HG03457 (cell line): ENCODE results near the gene SDS.

Source experiments
- ATAC-seq: cut with Tn5 transposase; IDR thresholded peaks from one replicate; pipeline ENCODE4 v1.9.1; 2021; ENCODE audit warnings: moderate number of reproducible peaks; ENCODE audit not compliant: unreplicated experiment

SDS gene

DNA sequence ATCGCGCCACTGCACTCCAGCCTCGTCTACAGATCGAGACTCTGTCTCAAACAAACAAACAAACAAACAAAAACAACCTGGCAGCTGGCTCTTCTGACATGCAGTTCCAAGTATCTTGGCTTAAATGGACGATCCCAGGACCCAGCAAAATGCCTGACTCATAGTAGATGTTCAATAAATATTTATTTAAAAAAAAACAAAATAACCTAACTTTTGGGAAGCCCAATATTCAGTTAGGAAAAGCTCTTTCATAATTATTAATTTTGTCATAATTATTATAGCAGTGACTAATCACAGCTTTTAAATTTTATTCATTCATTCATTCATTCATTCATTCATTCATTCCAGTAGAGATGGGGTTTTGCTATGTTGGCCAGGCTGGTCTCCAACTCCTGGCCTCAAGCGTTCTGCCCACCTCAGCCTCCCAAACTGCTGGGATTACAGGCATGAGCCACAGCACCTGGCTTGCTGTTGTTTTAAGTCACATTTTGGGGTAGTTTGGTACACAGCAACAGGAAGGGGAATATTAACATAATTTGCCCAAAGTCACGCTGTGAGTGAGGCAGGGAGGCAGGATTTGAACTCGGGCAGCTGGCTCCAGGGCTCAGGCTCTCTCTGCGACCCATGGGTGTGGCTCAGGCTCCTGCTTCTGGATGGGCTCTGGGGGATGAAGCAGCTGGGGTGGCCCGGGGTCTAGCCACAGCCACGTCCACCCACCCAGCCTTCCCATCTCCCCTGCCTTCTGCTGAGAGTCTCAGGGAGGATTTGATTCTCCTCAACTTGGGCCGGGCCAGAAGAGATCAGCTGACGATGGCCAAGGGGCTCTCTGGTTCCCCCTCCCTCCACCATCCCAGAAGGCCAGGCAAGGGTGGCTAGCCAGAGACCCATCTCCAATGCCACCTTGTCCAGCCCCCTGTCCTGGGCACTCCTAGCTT is 2.4 kb downstream of the SDS start:
- ATAC-seq, result no peak

DNA sequence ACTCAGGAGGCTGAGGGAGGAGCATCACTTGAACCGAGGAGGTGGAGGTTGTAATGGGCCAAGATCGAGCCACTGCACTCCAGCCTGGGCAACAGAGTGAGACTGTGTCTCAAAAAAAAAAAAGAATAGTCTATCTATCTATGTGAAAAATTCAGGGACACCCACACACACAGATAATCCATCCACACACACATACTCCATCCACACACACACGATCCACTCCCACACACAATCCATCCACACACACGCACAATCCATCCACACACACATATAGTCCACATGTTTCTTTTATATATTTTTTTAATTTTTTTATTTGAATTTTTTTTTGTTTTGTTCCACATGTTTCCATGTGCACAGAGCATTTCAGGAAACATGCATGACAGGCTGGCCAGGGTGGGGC is 3.3 kb downstream of the SDS start:
- no peak for ATAC-seq

DNA sequence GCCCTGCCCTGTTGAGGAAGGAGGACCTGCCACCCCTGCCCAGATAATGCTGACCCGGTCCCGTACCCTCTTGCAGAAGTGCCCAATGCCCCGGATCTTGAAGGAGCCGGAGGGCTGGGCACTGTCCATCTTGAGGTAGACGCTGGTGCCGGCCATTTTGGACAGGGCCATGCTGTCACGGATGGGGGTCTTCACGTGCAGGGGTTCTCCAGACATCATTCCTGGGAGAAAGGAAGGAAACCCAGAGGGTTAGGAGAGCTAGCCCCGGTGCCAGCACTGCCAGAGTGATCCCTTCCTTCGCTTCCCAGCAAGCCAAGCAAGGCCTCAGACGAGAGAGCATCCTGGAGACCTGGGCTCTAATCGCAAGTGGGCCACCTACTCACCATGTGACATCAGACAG is 4.2 kb downstream of the SDS start:
- no peak for ATAC-seq

DNA sequence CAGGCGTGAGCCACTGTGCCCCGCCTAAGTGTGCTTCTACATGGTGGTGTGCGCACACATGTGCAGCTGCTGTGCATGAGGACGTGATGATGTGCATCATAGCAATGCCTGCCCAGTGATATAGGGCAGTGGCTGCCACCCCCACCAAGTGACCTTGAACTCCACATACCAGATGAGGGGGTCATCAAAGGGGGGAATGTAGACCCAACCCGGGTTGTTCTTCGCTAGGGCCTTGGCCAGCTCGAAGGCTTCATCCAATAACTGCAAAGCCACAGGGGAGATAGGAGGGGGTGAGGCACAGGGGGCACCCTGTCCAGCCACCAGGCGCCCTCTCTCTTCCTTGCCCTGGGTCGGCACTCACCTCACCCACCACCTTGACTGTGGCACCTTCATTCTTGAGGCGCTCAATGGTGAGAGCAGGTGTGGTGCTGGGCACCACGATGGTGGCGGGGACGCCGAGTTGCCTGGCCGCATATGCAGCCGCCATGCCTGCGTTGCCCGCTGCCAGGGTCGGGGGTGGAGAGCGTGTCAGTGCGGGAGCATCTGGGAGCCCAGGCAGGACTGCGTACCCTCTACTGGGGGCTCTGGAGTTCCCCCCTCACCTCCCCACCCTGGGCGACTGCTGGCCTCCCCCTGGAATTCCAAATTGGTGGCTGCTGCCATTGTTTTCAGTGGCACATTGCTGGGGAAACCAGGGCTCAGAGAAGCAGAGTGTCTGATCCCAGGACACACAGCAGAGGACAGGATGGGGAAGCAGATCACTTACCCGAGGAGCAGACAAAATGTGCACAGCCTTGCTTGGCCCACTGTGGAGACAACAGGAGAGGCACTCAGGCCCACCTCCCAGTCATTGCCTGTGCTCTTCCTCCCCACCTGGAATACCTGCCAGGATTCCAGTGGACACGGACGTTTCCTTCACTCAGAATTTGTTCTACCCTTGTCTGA is 5.1 kb downstream of the SDS start:
- no peak for ATAC-seq

DNA sequence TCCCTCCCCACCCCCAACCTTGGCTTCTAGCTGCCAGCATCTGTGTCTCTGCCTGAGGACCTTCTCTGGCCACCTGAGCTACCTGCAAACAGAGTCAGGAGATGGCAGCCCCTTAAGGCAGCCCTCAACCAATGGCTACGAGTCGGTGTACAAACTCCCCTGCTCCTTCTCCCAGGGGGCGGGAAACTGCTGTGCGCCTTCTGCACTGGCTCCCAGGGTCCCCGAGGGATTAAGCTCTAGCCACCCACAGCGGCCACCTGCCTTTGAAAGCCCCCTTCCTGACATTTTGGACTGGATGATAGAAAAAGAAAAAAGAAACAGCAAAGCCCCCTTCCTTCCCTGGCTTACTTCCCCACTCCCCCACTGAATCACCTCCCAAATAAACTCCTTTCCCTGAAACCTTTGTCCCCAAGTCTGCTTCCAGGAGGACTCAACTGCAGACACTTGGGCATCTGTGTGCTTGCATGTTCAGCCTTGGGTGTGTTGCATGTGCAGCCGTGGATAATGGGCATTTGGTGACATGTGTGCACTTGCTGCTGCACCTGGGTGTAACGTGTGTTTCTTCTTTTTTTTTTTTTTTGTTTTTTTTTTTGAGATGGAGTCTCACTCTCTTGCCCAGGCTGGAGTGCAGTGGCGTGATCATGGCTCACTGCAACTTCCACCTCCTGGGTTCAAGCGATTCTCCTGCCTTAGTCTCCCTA is 6.0 kb downstream of the SDS start:
- no peak for ATAC-seq

DNA sequence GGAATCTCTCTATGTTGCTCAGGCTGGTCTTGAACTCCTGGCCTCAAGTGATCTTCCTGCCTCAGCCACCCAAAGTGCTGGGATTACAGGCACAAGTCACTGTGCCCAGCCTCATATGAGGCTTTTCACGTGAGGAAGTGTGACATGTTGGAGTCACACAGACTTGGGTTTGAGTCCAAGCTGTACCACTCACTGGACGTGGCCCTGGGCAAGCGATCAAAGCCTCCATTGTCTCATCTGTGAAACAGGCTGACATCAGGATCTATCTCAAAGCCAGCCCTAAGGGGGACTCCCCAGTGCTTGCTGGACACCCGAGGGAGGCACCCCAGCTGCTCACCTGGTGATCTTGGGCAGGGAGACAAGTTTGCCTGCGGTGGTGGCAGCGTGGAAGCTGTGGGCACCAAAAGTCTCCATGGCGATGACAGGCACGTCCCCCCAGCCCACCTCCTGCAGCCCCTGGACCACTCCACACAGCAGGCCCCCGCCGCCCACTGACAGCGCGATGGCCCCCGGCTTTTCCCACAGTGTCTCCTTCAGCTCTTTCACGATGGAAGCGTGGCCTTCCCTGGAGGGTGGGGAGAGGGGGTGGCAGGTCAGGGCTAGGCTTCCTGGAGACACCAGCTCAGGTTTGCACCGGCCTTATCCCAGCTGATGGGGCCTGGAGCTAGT is 6.7 kb downstream of the SDS start:
- ATAC-seq, result no peak

DNA sequence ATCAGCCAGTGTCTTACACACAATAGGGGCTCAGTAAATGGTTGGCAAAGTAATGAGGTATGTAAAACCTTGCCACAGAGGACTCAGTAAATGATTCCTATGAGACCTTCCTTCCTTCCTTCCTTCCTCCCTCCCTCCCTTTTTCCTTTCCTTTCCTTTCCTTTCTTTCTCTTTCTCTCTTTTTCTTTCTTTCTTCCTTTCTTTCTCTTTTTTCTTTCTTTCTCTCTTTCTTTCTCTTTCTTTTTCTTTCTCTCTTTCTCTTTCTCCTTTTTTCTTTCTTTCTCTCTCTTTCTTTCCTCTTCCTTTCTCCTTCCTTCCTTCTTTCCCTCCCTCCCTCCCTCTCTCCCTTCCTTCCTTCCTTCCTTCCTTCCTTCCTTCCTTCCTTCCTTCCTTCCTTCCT is 7.5 kb downstream of the SDS start:
- ATAC-seq, result no peak

DNA sequence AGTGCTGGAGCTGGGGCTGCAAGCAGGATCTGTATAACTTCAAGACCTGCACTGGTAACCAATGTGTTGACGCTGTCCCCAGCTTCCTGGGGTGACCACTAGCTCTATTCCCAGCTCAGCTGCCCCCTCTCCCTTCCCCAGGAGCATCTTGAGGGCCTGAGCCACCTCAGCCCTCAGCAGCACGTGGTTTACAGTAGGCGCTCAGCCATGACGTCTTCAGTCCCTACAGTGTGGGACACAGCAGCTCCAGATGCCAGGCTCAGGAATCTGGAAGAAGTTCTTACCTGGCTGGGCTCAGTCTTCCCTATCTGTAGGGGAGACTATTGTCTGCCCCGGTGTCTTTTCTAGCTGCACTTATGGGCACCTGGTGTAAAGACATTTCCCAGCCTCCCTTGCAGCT is 8.6 kb downstream of the SDS start:
- no peak for ATAC-seq

DNA sequence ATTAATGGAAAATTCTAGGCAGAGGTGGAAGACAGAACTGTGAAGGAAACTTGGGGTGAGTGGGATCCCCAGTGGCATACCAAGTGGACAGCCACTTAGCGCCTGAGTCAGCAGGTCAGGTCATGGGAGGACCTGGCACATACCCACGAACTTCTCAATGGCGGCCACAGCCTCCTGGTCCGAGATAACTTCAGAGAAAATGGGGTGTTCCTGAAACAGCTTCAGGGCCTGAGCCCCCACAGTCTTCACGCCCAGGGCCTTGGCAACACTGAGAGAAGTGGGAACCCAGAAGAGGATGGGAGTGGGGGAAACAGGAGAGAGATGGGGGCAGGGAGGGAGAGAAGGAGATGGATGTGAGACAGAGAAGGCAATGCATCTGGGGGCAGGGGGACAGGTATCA is 9.9 kb downstream of the SDS start:
- no peak for ATAC-seq

DNA sequence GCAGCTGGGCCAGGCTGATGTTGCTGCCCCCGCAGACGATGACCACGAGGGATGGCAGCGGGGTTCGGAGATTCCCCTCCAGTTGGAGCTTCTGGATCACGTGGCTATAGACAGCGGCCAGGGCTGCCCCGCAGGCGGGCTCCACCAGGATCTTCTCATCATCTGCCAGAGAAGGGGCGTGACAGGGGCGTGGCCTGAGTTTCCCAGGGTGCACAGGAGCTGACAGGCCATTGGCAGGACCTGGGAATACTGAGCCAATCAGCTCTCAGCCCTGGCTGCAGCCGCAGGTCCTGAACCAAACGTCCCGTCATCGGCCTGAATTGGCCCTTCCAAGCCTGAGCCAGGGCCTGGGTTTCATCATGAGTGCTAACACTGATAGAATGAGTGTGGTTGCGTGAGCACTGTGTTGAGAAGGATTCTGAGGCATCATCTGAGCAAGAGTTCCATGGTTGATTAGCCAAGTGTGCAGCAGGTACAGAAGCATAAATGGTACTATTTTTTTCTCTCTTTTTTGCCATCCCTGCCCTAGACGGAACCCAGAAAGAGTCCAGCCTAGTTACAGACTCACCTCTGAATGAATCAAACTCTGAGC is 10.6 kb downstream of the SDS start:
- ATAC-seq, result no peak

DNA sequence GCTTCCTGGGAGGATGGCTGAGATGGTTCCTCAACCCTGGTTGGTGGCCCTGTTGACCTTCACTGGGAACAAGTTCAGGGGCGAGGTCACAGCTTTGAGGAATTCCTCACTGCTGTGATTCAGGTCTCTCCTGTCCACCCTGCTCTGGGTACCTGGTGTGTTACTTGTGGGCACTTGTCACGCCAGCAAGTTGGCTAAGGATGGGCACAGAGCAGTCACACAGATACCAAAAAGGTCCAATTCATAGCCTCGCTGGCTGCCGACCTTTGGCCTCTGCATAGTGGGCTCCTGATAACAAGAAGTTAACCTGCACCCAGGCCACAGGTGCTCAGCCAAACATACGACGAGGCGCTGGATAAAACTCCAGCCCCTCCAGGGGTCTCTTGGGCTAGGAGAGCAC is 11.2 kb downstream of the SDS start:
- no peak for ATAC-seq

DNA sequence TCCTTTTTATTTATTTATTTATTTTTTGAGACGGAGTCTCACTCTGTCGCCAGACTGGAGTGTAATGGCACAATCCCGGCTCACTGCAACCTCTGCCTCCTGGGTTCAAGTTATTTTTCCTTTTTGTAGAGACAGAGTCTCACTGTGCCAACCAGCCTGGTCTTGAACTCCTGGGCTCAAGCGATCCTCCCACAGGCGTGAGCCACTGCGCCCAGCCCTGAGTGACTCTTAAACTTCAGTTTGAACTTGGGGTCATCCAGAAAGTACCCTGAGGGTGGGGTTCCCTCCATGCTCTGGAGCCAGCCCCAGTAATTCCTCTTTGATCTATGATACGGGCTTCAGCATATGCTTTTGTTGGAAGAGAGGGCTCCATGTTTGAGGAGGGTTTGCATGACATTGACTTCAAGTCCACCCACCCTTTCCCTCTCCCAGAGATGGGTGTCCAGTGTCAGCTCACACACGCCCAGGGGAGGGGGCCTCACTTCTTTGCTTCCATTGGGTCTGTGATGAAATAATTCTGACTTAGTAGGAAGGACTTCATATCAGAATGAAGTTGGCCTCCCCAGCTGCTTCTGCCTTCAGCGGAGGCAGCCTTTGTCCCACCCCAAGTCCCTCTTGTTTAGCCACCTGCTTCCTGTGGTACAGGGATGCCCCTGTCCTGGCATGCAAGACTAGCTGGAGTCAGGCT is 11.9 kb downstream of the SDS start:
- no peak for ATAC-seq

DNA sequence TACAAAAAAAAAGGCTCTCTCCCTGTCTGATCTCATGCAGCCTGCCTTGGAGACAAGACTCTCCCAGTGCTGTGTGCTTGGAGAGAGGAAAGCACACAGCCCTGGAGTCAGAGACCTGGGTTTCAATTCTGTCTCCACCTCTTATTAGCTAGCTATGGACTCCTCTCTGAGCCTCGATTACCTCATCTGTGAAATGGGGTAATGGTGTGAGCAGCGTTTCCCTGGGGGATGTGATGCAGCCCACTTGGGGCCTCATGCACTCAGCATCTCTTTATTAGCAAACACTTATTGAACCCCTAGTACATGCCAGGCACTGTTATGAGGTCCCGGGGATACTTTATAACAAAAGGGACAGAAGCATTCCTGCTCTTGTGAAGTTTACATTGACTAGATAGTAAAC is 12.5 kb downstream of the SDS start:
- ATAC-seq, result no peak

DNA sequence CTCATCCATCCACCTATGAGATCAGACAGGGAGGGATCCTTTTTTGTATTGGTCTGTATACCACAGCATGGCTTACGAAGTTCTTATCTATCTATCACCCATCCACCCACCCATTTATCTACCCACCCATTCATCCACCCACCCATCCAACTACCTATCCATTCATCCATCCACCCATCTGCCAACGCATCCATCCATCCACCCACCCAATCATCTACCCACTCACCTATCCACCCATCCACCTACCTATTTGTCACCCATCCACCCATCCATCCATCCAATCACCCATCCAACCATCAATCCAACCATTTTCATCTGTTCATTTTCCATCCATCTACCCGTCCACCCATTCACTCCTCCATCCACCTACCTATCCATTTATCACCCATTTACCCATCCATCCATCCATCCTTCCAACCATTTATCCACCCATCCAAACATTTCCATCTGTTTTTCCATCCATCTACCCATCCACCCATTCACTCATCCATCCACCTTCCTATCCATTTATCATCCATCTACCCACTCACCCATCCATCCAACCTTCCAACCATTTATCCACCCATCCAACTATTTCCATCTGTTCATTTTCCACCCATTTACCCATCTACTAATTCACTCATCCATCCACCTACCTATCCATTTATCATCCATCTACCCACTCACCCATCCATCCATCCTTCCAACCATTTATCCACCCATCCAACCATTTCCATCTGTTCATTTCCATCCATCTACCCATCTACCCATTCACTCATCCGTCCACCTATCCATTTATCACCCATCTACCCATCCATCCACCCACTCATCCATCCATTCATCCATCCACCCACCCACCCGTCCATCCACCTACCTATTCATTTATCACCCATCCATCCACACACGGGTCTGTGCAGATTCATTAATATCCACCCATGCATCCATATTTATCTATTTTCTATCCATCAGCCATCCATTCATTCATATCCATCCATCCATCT is 13.3 kb downstream of the SDS start:
- ATAC-seq, result no peak

DNA sequence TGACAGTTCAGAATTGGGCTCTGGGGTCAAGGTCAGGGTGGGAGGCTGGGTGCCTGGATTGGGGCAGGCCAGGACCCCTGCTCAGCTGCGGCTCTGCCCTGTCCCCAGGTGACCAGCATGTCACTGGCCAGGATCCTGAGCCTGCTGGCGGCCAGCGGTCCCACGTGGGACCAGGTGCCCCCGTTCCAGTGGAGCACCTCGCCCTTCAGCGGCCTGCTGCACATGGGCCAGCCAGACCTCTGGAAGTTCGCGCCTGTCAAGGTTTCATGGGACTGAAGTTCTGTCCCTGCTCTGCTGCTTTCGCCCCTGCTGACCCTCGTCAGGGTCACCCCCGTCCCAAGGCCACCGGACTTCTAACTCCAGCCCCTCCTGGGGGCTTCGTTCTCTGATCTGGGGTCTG is 15.3 kb downstream of the SDS start:
- no peak for ATAC-seq

DNA sequence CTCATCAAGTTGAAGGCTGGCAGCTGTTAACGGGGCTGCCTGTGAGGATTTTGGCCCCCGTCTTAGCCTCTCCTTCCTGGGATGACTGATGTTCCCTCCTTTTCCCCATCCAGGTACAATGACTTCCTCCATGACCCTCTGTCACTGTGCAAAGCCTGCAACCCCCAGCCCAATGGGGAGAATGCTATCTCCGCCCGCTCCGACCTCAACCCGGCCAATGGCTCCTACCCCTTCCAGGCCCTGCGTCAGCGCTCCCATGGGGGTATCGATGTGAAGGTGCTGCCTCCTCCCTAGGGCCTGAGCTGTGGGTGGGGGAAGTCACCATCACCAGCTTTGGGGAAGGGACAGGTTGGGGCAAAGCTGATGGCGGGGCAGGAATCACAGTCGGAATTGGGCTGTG is 16.1 kb downstream of the SDS start:
- ATAC-seq, result no peak

DNA sequence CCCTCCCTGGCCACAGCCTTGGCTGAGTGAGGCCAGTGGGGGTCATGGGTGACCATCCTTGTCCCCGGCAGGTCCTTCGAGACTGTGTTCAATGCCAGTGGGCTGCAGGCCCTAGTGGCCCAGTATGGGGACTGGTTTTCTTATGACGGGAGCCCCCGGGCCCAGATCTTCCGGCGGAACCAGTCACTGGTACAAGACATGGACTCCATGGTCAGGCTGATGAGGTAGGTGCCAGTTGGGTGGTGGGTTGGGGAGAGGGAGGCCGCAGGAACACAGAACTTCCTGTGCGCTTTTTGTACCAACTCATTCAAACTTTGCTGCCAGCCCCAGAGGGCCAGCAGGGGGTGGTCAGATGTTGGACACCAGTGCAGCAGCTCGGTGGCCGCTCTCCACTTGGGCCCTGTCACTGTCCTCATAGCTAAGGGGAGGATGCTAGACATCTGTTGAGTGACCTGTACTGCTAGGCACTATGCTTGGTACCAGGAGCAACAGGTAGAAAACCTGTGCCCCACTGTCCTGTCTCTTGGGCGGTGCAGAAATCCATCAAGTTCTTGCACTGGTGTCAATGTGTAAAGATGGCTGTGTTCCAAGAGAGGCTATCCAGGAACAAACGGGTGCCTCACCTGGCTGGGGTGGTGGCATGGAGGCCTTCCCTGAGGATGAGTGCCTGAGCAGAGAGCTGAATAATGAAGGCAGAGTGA is 16.7 kb downstream of the SDS start:
- no peak for ATAC-seq

DNA sequence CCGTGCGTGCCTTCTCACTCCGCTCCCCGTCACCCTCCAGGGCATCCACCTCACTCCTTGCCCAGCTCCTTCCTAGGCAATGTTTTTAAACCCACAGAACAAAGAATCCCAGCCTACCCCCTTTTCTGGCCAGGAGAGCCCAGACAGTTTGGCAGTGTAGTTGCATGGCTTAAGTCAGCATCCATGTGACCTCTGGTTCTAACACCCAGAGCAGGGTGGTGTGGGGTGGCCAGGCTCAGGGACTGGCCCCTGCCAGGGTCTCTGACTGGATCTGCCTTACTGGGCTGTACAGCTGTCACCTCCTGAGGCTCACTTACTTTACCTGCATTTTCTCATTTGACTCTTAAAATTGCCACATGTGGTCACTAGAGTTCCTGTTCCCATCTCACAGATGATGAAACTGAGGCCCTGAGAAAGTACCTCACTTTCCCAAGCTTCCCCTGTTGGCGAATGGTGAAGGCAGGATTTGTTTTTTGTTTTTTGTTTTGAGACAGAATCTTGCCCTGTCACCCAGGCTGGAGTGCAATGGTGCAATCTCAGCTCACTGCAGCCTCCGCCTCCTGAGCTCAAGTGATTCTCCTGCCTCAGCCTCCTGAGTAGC is 18.3 kb downstream of the SDS start:
- ATAC-seq, result no peak
